Peyer's patch (tissue), 4 donors: Measurements from ENCODE around the gene MYMK. TPM values are rescaled to one million over a fixed set of nuclear protein-coding genes. Genes with fewer than 3 reads are reported as not detected.

Source experiments
- DNase-seq, 3 donors: peaks; one replicate each; pipeline ENCODE4 v3.0.0-alpha.2; 2017 to 2019
- H3K27ac ChIP-seq, 4 donors: fragments of 200-600 bp; sonication (generic); one replicate each; pipeline ENCODE4 v1.5.1; 2016 to 2019
- H3K27me3 ChIP-seq, 2 donors: fragments of 200-600 bp; sonication (generic); one replicate each; pipeline ENCODE4 v1.5.1; 2019
- H3K36me3 ChIP-seq, 3 donors: fragments of 200-600 bp; sonication (generic); one replicate each; pipeline ENCODE4 v1.5.1; 2016 to 2019
- H3K4me1 ChIP-seq, 4 donors: fragments of 200-600 bp; sonication (generic); one replicate each; pipeline ENCODE4 v1.5.1; 2016 to 2019
- H3K4me3 ChIP-seq, 4 donors: fragments of 200-600 bp; sonication (generic); 1 replicate in 3 of 4; 2 replicates in 1 of 4; pipeline ENCODE4 v1.5.1; 2016 to 2019; ENCODE audit warnings: mild to moderate bottlenecking in 1 of 4
- H3K9me3 ChIP-seq, 4 donors: fragments of 200-600 bp; sonication (generic); one replicate each; pipeline ENCODE4 v1.5.1; 2016 to 2019; ENCODE audit warnings: mild to moderate bottlenecking in 1 of 4
- POLR2A ChIP-seq, 2 donors: fragments of 450-650 bp; IDR thresholded peaks; one replicate each; pipeline ENCODE4 v1.5.1; 2017; ENCODE audit warnings: antibody characterized with exemption in 2 of 2, mild to moderate bottlenecking in 2 of 2, moderate library complexity in 2 of 2
- total RNA-seq, 4 donors: library from RNA; depleted of rRNA; stranded (reverse); fragments of >200 nt; gene quantifications; one replicate each; pipeline ENCODE4 v1.1.0, GENCODE V29; 2016
- TF ChIP-seq, protein P1 (sequence below), 6 experiments: fragments of 450-650 bp in 4 of 6; fragments of 200-600 bp in 2 of 6; sonication (generic) in 1 of 6; IDR thresholded peaks; one replicate each; pipeline ENCODE4 v1.5.1; 2017 to 2019; ENCODE audit warnings: antibody characterized with exemption in 6 of 6, mild to moderate bottlenecking in 3 of 6, moderate library complexity in 1 of 6

MYMK gene
- total RNA-seq, 4 donors from 2014 or later = not detected

DNA sequence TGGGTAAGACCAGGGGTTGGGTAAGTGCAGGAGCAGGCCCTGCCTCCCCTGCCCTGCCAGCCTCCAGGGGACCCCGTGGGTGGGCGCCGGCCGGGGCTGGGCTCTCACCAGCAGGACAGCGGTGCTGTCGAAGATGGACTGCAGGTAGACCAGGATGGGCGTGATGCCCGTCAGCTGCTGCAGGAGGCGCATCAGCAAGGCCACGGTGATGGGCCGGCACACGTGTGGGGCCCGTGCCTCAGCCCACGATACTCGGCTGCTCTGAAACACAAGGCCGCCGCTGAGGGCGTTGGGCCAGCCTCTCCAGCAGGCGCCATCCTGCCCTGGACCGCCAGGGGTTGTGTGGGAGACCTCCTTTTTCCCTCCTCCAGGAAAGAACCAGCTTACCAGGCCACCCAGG, 49.9 kb downstream of the MYMK start:
- peaks cover 0 to 23% (median 9%) of the 10 kb centered on the region in 4 donors for H3K4me1 ChIP-seq
- no peaks in the 10 kb centered on the region for H3K36me3 ChIP-seq
- H3K9me3 ChIP-seq = no peaks in the 10 kb centered on the region
- no peak overlapping the region for H3K4me3 ChIP-seq
- no peak for DNase-seq
- H3K27ac ChIP-seq = peak overlapping the region in 1 of 4 donors; percentile 5
- H3K27me3 ChIP-seq = no peaks in the 10 kb centered on the region
- TF ChIP-seq POLR2A (IDR thresholded peaks at IDR 0.05) = no peak
- TF ChIP-seq, protein P1, sequence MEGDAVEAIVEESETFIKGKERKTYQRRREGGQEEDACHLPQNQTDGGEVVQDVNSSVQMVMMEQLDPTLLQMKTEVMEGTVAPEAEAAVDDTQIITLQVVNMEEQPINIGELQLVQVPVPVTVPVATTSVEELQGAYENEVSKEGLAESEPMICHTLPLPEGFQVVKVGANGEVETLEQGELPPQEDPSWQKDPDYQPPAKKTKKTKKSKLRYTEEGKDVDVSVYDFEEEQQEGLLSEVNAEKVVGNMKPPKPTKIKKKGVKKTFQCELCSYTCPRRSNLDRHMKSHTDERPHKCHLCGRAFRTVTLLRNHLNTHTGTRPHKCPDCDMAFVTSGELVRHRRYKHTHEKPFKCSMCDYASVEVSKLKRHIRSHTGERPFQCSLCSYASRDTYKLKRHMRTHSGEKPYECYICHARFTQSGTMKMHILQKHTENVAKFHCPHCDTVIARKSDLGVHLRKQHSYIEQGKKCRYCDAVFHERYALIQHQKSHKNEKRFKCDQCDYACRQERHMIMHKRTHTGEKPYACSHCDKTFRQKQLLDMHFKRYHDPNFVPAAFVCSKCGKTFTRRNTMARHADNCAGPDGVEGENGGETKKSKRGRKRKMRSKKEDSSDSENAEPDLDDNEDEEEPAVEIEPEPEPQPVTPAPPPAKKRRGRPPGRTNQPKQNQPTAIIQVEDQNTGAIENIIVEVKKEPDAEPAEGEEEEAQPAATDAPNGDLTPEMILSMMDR (IDR thresholded peaks at IDR 0.05) = no peak

DNA sequence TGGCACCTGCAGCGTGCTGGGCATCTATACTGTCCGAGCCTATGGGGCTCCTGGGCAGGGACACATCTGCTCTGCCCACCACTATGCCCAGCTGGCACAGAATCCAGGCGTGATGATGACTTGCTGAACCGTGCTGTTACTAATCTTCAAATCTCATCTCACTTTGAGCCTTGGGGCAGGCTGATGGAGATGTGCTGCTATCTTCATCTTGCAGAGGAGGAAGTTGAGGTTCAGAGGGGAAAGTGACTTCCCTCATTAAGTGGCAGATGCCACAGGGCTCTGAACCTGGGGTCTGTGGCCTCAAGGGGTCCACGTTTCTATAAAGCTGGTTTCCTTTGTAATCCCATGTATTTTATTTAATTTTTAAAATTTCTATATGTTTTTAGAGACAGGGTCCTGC, 50.5 kb downstream of the MYMK start:
- H3K36me3 ChIP-seq = no peaks in the 10 kb centered on the region
- DNase-seq = no peak
- TF ChIP-seq, protein P1 (IDR thresholded peaks at IDR 0.05) = no peak
- no peak overlapping the region for H3K4me3 ChIP-seq
- no peaks in the 10 kb centered on the region for H3K9me3 ChIP-seq
- no peaks in the 10 kb centered on the region for H3K27me3 ChIP-seq
- no peak overlapping the region for H3K27ac ChIP-seq
- H3K4me1 ChIP-seq = peaks cover 0 to 24% (median 4%) of the 10 kb centered on the region in 4 donors

GRCh38 chr9:133473743-133474142, 51.0 kb downstream of the MYMK start:
- H3K9me3 ChIP-seq = no peaks in the 10 kb centered on the region
- H3K36me3 ChIP-seq = peaks cover 0 to 4% (median 0%) of the 10 kb centered on the region in 3 donors
- H3K27me3 ChIP-seq = no peaks in the 10 kb centered on the region
- H3K4me3 ChIP-seq = no peak overlapping the region
- TF ChIP-seq, protein P1 (IDR thresholded peaks at IDR 0.05) = no peak
- TF ChIP-seq POLR2A (IDR thresholded peaks at IDR 0.05) = no peak
- no peak overlapping the region for H3K27ac ChIP-seq
- DNase-seq = no peak
- peaks cover 0 to 22% (median 3%) of the 10 kb centered on the region in 4 donors for H3K4me1 ChIP-seq

DNA sequence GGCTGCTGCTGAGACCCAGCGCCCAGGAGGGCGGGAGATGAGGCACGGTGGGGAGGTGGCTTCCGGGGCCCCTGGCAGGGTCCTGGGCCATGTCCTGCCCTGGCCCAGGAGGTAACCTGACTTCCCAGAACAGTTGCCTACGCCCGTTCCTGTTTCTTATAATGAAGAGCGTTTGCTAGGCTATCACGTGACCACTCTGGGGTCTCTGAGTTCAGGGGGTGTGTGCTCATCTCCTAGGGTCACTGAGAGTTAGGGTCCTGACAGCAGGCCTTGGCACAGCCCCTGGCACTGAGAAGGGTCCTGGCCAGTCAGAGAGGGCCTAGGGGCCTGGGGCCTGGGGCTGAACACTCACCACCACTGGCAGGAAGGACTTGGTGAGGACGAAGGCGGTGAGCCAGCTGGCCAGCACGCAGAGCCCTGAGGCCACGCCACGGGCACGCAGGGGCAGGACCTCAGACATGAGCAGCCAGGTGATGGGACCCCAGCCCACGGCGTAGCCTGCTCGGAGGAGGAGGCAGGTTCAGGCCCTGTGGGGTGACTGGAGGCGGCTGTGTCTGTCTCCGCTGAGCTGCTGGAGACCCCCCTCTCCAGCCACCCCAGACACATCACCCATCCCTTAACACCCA, 51.9 kb downstream of the MYMK start:
- Histone ChIP-seq H3K4me3 (no peak overlapping the region), H3K9me3 (no peaks in the 10 kb centered on the region), H3K27me3 (no peaks in the 10 kb centered on the region), H3K27ac (no peak overlapping the region), H3K36me3 (peaks cover 0 to 6% (median 0%) of the 10 kb centered on the region in 3 donors), H3K4me1 (peaks cover 0 to 14% (median 3%) of the 10 kb centered on the region in 4 donors)
- TF ChIP-seq, protein P1 (IDR thresholded peaks at IDR 0.05) = no peak
- no peak for TF ChIP-seq POLR2A (IDR thresholded peaks at IDR 0.05)
- DNase-seq = no peak

GRCh38 chr9:133472277-133472645, 52.5 kb downstream of the MYMK start:
- H3K9me3 ChIP-seq = no peaks in the 10 kb centered on the region
- H3K4me3 ChIP-seq = no peak overlapping the region
- no peaks in the 10 kb centered on the region for H3K27me3 ChIP-seq
- TF ChIP-seq POLR2A (IDR thresholded peaks at IDR 0.05) = no peak
- TF ChIP-seq, protein P1 (IDR thresholded peaks at IDR 0.05) = no peak
- H3K4me1 ChIP-seq = peaks cover 0 to 13% (median 3%) of the 10 kb centered on the region in 4 donors
- no peak overlapping the region for H3K27ac ChIP-seq
- DNase-seq = no peak
- H3K36me3 ChIP-seq = peaks cover 0 to 6% (median 0%) of the 10 kb centered on the region in 3 donors
